Kidney (tissue), 22 donors: ENCODE results near the gene ALAS1. TPM values are rescaled to one million over a fixed set of nuclear protein-coding genes. Genes with fewer than 3 reads are reported as not detected.

Experiments used
- DNase-seq, 5 donors: peaks; one replicate each; pipeline ENCODE4 v3.0.0-alpha.2; 2013 to 2020
- FAIRE-seq: peaks from 2 replicates; lab custom pipeline; 2012; peaks lifted over from hg19 to GRCh38; lab: Jason Lieb, UNC
- H3K27ac ChIP-seq, 2 donors: one replicate each; pipeline ENCODE4 v1.7.0; 2013; ENCODE audit warnings: low read depth in 2 of 2, low read length in 2 of 2, inconsistent platforms in 1 of 2
- H3K27me3 ChIP-seq: one replicate; pipeline ENCODE4 v1.7.1; 2013; ENCODE audit warnings: low read length, inconsistent platforms; ENCODE audit not compliant: control insufficient read depth, insufficient read depth
- H3K36me3 ChIP-seq, 3 donors: one replicate each; pipeline versions ENCODE4 v1.7.0 to v1.7.1; 2013; ENCODE audit warnings: low read length in 3 of 3, control low read depth in 1 of 3, inconsistent platforms in 1 of 3; ENCODE audit not compliant: insufficient read depth in 3 of 3, control insufficient read depth in 2 of 3
- H3K4me1 ChIP-seq, 3 donors: one replicate each; pipeline versions ENCODE4 v1.7.0 to v1.7.1; 2013; ENCODE audit warnings: low read length in 3 of 3, inconsistent platforms in 1 of 3, low read depth in 1 of 3; ENCODE audit not compliant: control insufficient read depth in 2 of 3, insufficient read depth in 2 of 3
- H3K4me3 ChIP-seq, 3 donors: one replicate each; pipeline versions ENCODE4 v1.7.0 to v1.8.1; 2013; ENCODE audit warnings: low read length in 3 of 3, control low read depth in 1 of 3, inconsistent platforms in 1 of 3
- H3K9ac ChIP-seq, 3 donors: one replicate each; pipeline versions ENCODE4 v1.7.0 to v1.7.1; 2013; ENCODE audit warnings: low read length in 3 of 3, control low read depth in 1 of 3, inconsistent platforms in 1 of 3
- H3K9me3 ChIP-seq, 3 donors: one replicate each; pipeline versions ENCODE4 v1.7.0 to v1.7.1; 2013; ENCODE audit warnings: low read length in 3 of 3, control low read depth in 1 of 3, inconsistent platforms in 1 of 3; ENCODE audit not compliant: control insufficient read depth in 2 of 3, insufficient read depth in 1 of 3
- CTCF ChIP-seq: IDR thresholded peaks from 3 replicates; pipeline ENCODE4 v1.5.1; 2012; ENCODE audit warnings: mild to moderate bottlenecking, moderate library complexity, borderline replicate concordance; ENCODE audit not compliant: insufficient read depth; ENCODE audit errors: extremely low read depth
- intact Hi-C: fragments of 100-400 bp; cut with DNase I; formaldehyde crosslinking; loops from one replicate; pipeline ENCODE4 v1.11.1; 2022
- long read RNA-seq, 10 donors: library from polyadenylated mRNA in 1 of 10; unstranded in 1 of 10; transcript quantifications; one replicate each; pipeline ENCODE4 v2.0.0 and lab custom pipeline, GENCODE V29; 2021 to 2026
- polyA plus RNA-seq: library from polyadenylated mRNA; stranded (reverse); fragments of 350-450 nt; fragmentation: Illumina TruSeq; extraction: RNeasy Lipid Tissue Mini Kit (QIAGEN cat#74804); gene quantifications from one replicate; pipeline ENCODE4 v1.2.3, GENCODE V29; 2014; ENCODE audit warnings: low read depth, low replicate concordance; ENCODE audit not compliant: insufficient read depth
- total RNA-seq: library from RNA; stranded (reverse); fragmentation: NEBNext Ultra II Directional; extraction: Animal tissue kit (Norgen Biotek cat#: 25700); gene quantifications from one replicate; pipeline ENCODE4 v1.2.1, GENCODE V29; 2021
- donor health status: control.
- donor health status: control.
- donor health status: control.
- donor health status: control.
- donor health status: control.
- donor health status: DM: yes; HTN: yes; CAD: no.
- donor health status: Normal renal cell carcinoma (clear cell type).

The ALAS1 gene
- total RNA-seq (42.8 TPM), polyA plus RNA-seq (77.2 TPM)
- long read RNA-seq, donor 1, transcript ALAS1-204 (11 exons, 2,125 nt), result major isoform, 7 of 13 reads
- long read RNA-seq, donor 1, partial matches to known transcripts, result 5 of 13 reads
- long read RNA-seq, donor 1, other reads (novel, unspliced or antisense), result 0 of 13 reads
- long read RNA-seq, donor 2, transcript ALAS1-204 (11 exons, 2,125 nt), result major isoform, 7 of 22 reads
- long read RNA-seq, donor 2, partial matches to known transcripts, result 10 of 22 reads
- long read RNA-seq, donor 2, other reads (novel, unspliced or antisense), result 0 of 22 reads
- long read RNA-seq, donor 3, transcript ALAS1-204 (11 exons, 2,125 nt), result major isoform, 9 of 10 reads
- long read RNA-seq, donor 3, partial matches to known transcripts, result 0 of 10 reads
- long read RNA-seq, donor 3, other reads (novel, unspliced or antisense), result 0 of 10 reads
- long read RNA-seq, donor 4, transcript ALAS1-204 (11 exons, 2,125 nt), result major isoform, 5 of 10 reads
- long read RNA-seq, donor 4, partial matches to known transcripts, result 0 of 10 reads
- long read RNA-seq, donor 4, other reads (novel, unspliced or antisense), result 0 of 10 reads
- long read RNA-seq, donor 5, partial matches to known transcripts, result 0 of 1 reads
- long read RNA-seq, donor 5, other reads (novel, unspliced or antisense), result 0 of 1 reads
- long read RNA-seq, donor 6, partial matches to known transcripts, result 0 of 6 reads
- long read RNA-seq, donor 6, other reads (novel, unspliced or antisense), result 0 of 6 reads
- long read RNA-seq, donor 7, transcript ALAS1-204 (11 exons, 2,125 nt), result major isoform, 47 of 65 reads
- long read RNA-seq, donor 7, partial matches to known transcripts, result 10 of 65 reads
- long read RNA-seq, donor 7, other reads (novel, unspliced or antisense), result 3 of 65 reads
- long read RNA-seq, donor 8, partial matches to known transcripts, result 5 of 8 reads
- long read RNA-seq, donor 8, other reads (novel, unspliced or antisense), result 0 of 8 reads
- long read RNA-seq, donor 9, partial matches to known transcripts, result 0 of 4 reads
- long read RNA-seq, donor 9, other reads (novel, unspliced or antisense), result 0 of 4 reads
- long read RNA-seq, donor 10, partial matches to known transcripts, result 0 of 4 reads
- long read RNA-seq, donor 10, other reads (novel, unspliced or antisense), result 0 of 4 reads

DNA sequence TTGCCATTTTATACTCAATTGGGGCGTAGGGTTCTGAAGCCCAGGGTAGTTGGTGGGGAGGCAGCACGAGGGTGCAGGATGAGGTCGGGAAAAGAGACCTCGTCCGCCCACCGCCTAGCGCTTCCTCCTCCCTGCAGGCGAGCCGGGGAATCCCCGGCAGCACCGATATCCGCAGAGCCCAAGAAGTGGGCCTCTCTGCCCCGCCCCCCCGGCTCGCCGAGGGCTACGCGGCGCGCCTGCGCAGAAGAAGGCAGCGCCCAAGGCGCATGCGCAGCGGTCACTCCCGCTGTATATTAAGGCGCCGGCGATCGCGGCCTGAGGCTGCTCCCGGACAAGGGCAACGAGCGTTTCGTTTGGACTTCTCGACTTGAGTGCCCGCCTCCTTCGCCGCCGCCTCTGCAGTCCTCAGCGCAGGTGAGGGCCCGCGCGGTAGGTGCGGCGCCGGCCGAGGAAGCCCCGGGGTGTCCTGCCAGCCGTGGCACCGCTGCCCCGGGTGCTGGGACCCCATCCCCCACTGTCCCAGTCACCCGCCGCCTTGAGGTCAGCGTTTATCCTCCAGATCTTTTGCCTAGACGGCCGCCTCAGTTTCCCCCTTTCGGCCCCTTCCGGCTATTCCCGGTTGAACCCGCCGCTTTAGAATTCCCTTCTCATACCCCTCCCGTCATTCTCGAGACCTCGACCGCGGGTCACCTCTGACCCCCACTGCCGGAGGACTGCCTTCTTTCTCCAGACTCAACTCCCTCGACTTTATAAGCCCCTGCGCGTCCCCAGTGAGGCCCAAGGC lies at the start of gene ALAS1:
Gene ALAS1, plus strand, starts transcription at position 319 of the 784 bp plus-strand sequence. CDS start 1,082 bp downstream, outside the sequence.
- Histone ChIP-seq H3K4me1 (peaks cover 3 to 18% (median 17%) of the 10 kb centered on the region in 3 donors), H3K4me3 (peak within 1 kb of the TSS; percentile 58 to 92 (median 73)), H3K27ac (peak within 1 kb of the TSS; percentile 18 to 83), H3K27me3 (no peaks in the 10 kb centered on the region), H3K9me3 (no peaks in the 10 kb centered on the region), H3K9ac (peak within 1 kb of the TSS; percentile 32 to 90 (median 72)), H3K36me3 (peaks cover 4 to 12% (median 11%) of the 10 kb centered on the region in 3 donors)
- FAIRE-seq, result no peak
- intact Hi-C loops, result no loop called here
- no peak for TF ChIP-seq CTCF
- DNase-seq, result peak; percentile 96 to 98 (median 96)

DNA sequence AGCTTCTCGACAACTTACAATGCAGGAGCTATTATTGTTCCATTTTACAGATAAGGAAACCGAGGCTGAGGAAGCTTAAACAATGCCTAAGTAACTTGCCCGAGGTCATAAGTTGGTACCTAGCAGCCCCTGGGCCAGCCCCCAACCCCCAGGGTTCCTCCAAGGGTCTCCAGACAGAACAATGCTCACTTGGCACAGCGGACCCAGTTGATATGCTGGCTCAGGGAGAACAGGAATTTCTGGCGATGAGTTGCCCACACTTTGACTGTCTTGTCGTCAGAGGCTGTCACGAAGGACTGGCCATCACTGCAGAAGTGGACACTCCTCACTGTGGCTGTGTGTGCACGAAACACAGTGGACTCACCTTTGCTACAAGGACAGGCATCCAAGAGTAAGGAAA lies 48.9 kb upstream of the ALAS1 start:
- H3K4me1 ChIP-seq, result peaks cover 0 to 7% (median 0%) of the 10 kb centered on the region in 3 donors
- no peaks in the 10 kb centered on the region for H3K9me3 ChIP-seq
- no peaks in the 10 kb centered on the region for H3K36me3 ChIP-seq
- H3K27ac ChIP-seq, result no peak overlapping the region
- H3K27me3 ChIP-seq, result no peaks in the 10 kb centered on the region
- H3K4me3 ChIP-seq, result no peak overlapping the region
- H3K9ac ChIP-seq, result no peak overlapping the region
- intact Hi-C loops, result no loop called here
- no peak for TF ChIP-seq CTCF
- FAIRE-seq (no peak), DNase-seq (no peak)

DNA sequence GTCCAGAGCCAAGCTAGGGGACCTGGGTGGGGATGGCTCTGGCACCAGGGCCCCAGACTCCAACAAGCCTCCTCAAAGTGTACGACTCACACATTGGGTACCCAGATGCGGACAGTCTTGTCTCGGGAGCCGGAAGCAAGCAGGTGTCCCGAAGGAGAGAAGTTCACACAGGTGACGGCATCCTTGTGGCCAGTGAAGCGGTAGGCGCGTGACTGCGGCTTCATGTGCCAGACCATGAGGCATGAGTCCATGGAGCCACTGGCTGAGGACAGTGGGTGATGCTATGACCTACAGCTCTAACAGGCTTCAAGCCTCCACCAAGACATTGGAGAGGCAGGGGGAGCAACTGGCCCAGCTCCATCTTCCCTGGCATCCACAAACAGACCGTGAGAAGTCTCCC lies 48.2 kb upstream of the ALAS1 start:
- DNase-seq, result no peak
- Histone ChIP-seq H3K9ac (no peak overlapping the region), H3K9me3 (no peaks in the 10 kb centered on the region), H3K27me3 (no peaks in the 10 kb centered on the region), H3K27ac (no peak overlapping the region), H3K4me3 (no peak overlapping the region), H3K4me1 (peaks cover 0 to 8% (median 0%) of the 10 kb centered on the region in 3 donors), H3K36me3 (no peaks in the 10 kb centered on the region)
- FAIRE-seq, result no peak
- TF ChIP-seq CTCF, result no peak
- intact Hi-C loops, result no loop called here
